ENCODE results near the gene SCN2B.

- TF ChIP-seq POLR2A (IDR thresholded peaks at IDR 0.05; ENCODE audit: low read length) (no peak), GATA1 (IDR thresholded peaks at IDR 0.05; ENCODE audit: low read depth, low read length) (no peak)
Observed at GRCh38 chr11:118166641-118167040, 9.8 kb downstream of the SCN2B start.
